ENCODE results near the gene PMM2.
A peak's percentile ranks its signal among the peaks of the same experiment; 100 is the strongest.

PMM2 gene

DNA sequence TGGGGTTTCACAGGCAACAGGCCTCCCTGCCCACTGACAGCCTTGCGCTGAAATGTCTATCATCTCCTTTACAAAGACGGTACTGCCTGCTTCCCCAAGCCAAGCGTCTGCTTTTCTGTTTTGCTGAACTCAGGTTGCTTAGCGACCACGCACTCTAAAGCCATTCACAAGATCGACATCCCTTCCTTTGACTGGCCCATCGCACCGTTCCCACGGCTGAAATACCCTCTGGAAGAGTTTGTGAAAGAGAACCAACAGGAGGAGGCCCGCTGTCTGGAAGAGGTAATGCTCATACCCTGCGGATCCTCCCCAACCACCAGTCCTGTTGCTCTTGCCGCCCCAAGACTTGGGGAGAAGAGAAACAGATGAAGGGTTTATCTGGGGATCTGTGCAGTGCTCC is 28.9 kb upstream of the PMM2 start:
- Histone ChIP-seq H2AK5ac (ENCODE audit: low read depth, low read length) (no peak overlapping the region), H3K9me3 (replicated peaks in 1 of 2; ENCODE audit: control insufficient read depth in 2 of 2, insufficient read depth in 1 of 2, low read depth in 1 of 2, low read length in 2 of 2) (no peaks in the 10 kb centered on the region), H2BK15ac (ENCODE audit: low read length) (no peak overlapping the region), H4K91ac (ENCODE audit: low read depth, low read length, poor library complexity) (no peak overlapping the region), H2BK12ac (ENCODE audit: low read length) (no peak overlapping the region), H2BK120ac (ENCODE audit: low read depth, low read length) (no peak overlapping the region), H3K79me1 (ENCODE audit: low read depth, low read length) (no peaks in the 10 kb centered on the region), H4K8ac (ENCODE audit: low read depth, low read length) (no peak overlapping the region), H2BK5ac (ENCODE audit: low read length) (no peak overlapping the region), H3K18ac (ENCODE audit: low read length) (peak overlapping the region; percentile 76), H3K4me2 (ENCODE audit: insufficient read depth, low read length, poor library complexity, severe bottlenecking) (peak overlapping the region; percentile 24), H3K14ac (ENCODE audit: low read length) (no peak overlapping the region), H3K4me3 (ENCODE audit: low read length in 2 of 2) (no peak overlapping the region), H3K27me3 (ENCODE audit: control insufficient read depth in 3 of 3, insufficient read depth in 3 of 3, low read depth in 1 of 3, low read length in 3 of 3) (no peaks in the 10 kb centered on the region), H3K36me3 (replicated peaks in 1 of 2; ENCODE audit: control insufficient read depth in 2 of 2, insufficient read depth in 2 of 2, low read length in 2 of 2) (peaks cover 0 to 64% of the 10 kb centered on the region in 2 donors), H3K4ac (ENCODE audit: low read length) (no peak overlapping the region), H3K9ac (ENCODE audit: low read depth, low read length, poor library complexity) (no peak overlapping the region), H2AFZ (ENCODE audit: low read length) (peak overlapping the region; percentile 9), H3K23ac (ENCODE audit: low read depth, low read length, poor library complexity) (no peak overlapping the region), H3K4me1 (ENCODE audit: control insufficient read depth in 2 of 2, insufficient read depth in 1 of 2, low read depth in 1 of 2, low read length in 2 of 2) (peaks cover 15 to 21% of the 10 kb centered on the region in 2 donors), H3K27ac (replicated peaks; ENCODE audit: low read length) (peak overlapping the region; percentile 77)
- WGBS, 2 donors (ENCODE audit: extremely low coverage in 2 of 2, insufficient read length in 2 of 2, insufficient replicate concordance in 1 of 2): no CpG with 5 or more reads among the region's 12 CpGs
- peak; percentile 78 for DNase-seq (ENCODE audit: low spot score)

DNA sequence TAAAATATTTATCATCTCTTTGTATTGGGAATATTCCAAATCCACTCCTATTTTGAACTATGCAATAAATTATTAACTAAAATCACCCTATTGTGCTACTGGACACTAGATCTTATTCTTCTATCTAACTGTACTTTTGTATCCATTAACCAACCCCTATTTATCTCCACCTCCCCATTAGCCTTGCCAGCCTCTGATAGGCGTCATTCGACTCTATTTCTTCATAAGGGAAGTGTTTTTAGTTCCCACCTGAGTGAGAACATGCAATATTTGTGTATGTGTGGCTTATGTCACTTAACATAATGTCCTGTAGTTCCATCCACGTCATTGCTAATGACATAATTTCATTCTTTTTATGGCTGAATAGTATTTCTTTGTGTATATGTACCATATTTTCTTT is 24.1 kb upstream of the PMM2 start:
- Histone ChIP-seq H2AK5ac (ENCODE audit: low read depth, low read length) (no peak overlapping the region), H3K36me3 (replicated peaks in 1 of 2; ENCODE audit: control insufficient read depth in 2 of 2, insufficient read depth in 2 of 2, low read length in 2 of 2) (peaks cover 0 to 81% of the 10 kb centered on the region in 2 donors), H3K27me3 (ENCODE audit: control insufficient read depth in 3 of 3, insufficient read depth in 3 of 3, low read depth in 1 of 3, low read length in 3 of 3) (no peaks in the 10 kb centered on the region), H3K14ac (ENCODE audit: low read length) (no peak overlapping the region), H3K23ac (ENCODE audit: low read depth, low read length, poor library complexity) (no peak overlapping the region), H3K4me2 (ENCODE audit: insufficient read depth, low read length, poor library complexity, severe bottlenecking) (no peak overlapping the region), H4K8ac (ENCODE audit: low read depth, low read length) (no peak overlapping the region), H3K4me1 (ENCODE audit: control insufficient read depth in 2 of 2, insufficient read depth in 1 of 2, low read depth in 1 of 2, low read length in 2 of 2) (peaks cover 3 to 4% of the 10 kb centered on the region in 2 donors), H2AFZ (ENCODE audit: low read length) (no peak overlapping the region), H2BK15ac (ENCODE audit: low read length) (no peak overlapping the region), H3K4me3 (ENCODE audit: low read length in 2 of 2) (no peak overlapping the region), H2BK5ac (ENCODE audit: low read length) (no peak overlapping the region), H3K9ac (ENCODE audit: low read depth, low read length, poor library complexity) (no peak overlapping the region), H2BK120ac (ENCODE audit: low read depth, low read length) (no peak overlapping the region), H3K4ac (ENCODE audit: low read length) (no peak overlapping the region), H3K18ac (ENCODE audit: low read length) (no peak overlapping the region), H3K27ac (replicated peaks; ENCODE audit: low read length) (no peak overlapping the region), H2BK12ac (ENCODE audit: low read length) (no peak overlapping the region), H3K9me3 (replicated peaks in 1 of 2; ENCODE audit: control insufficient read depth in 2 of 2, insufficient read depth in 1 of 2, low read depth in 1 of 2, low read length in 2 of 2) (peaks cover 0 to 2% of the 10 kb centered on the region in 2 donors), H3K79me1 (ENCODE audit: low read depth, low read length) (no peaks in the 10 kb centered on the region), H4K91ac (ENCODE audit: low read depth, low read length, poor library complexity) (no peak overlapping the region)
- no CpG with 5 or more reads among the region's 3 CpGs for WGBS, 2 donors (ENCODE audit: extremely low coverage in 2 of 2, insufficient read length in 2 of 2, insufficient replicate concordance in 1 of 2)
- DNase-seq (ENCODE audit: low spot score): no peak

DNA sequence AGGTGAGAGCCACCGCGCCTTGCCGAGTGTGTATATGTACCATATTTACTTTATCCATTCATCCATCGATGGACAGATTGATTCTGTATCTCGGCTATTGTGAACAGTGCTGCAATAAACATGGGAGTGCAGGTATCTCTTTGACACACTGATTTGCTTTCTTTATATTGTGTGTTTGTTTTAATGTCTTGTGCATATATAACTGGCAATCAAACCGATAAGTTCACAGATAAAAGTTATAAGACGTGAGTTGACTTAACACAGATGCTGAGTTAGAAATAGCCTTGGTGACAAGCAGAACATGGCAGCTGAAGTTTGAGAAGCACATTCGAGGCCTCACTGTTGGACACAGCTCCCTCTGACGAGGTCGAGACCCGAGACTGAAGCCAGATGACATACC is 23.4 kb upstream of the PMM2 start:
- H2AFZ ChIP-seq (ENCODE audit: low read length): no peak overlapping the region
- DNase-seq (ENCODE audit: low spot score): no peak
- no CpG with 5 or more reads among the region's 11 CpGs for WGBS, 2 donors (ENCODE audit: extremely low coverage in 2 of 2, insufficient read length in 2 of 2, insufficient replicate concordance in 1 of 2)
- no peaks in the 10 kb centered on the region for H3K79me1 ChIP-seq (ENCODE audit: low read depth, low read length)
- no peak overlapping the region for H3K4me3 ChIP-seq (ENCODE audit: low read length in 2 of 2)
- H3K4ac ChIP-seq (ENCODE audit: low read length): no peak overlapping the region
- H4K91ac ChIP-seq (ENCODE audit: low read depth, low read length, poor library complexity): no peak overlapping the region
- no peak overlapping the region for H3K14ac ChIP-seq (ENCODE audit: low read length)
- H3K9me3 ChIP-seq (replicated peaks in 1 of 2; ENCODE audit: control insufficient read depth in 2 of 2, insufficient read depth in 1 of 2, low read depth in 1 of 2, low read length in 2 of 2): peaks cover 0 to 2% of the 10 kb centered on the region in 2 donors
- H4K8ac ChIP-seq (ENCODE audit: low read depth, low read length): no peak overlapping the region
- H3K23ac ChIP-seq (ENCODE audit: low read depth, low read length, poor library complexity): no peak overlapping the region
- H3K4me2 ChIP-seq (ENCODE audit: insufficient read depth, low read length, poor library complexity, severe bottlenecking): no peak overlapping the region
- no peaks in the 10 kb centered on the region for H3K27me3 ChIP-seq (ENCODE audit: control insufficient read depth in 3 of 3, insufficient read depth in 3 of 3, low read depth in 1 of 3, low read length in 3 of 3)
- no peak overlapping the region for H2BK12ac ChIP-seq (ENCODE audit: low read length)
- H3K18ac ChIP-seq (ENCODE audit: low read length): no peak overlapping the region
- no peak overlapping the region for H3K9ac ChIP-seq (ENCODE audit: low read depth, low read length, poor library complexity)
- no peak overlapping the region for H2AK5ac ChIP-seq (ENCODE audit: low read depth, low read length)
- H2BK5ac ChIP-seq (ENCODE audit: low read length): no peak overlapping the region
- H3K4me1 ChIP-seq (ENCODE audit: control insufficient read depth in 2 of 2, insufficient read depth in 1 of 2, low read depth in 1 of 2, low read length in 2 of 2): no peaks in the 10 kb centered on the region
- no peak overlapping the region for H3K27ac ChIP-seq (replicated peaks; ENCODE audit: low read length)
- peaks cover 0 to 83% of the 10 kb centered on the region in 2 donors for H3K36me3 ChIP-seq (replicated peaks in 1 of 2; ENCODE audit: control insufficient read depth in 2 of 2, insufficient read depth in 2 of 2, low read length in 2 of 2)
- H2BK15ac ChIP-seq (ENCODE audit: low read length): no peak overlapping the region
- no peak overlapping the region for H2BK120ac ChIP-seq (ENCODE audit: low read depth, low read length)

DNA sequence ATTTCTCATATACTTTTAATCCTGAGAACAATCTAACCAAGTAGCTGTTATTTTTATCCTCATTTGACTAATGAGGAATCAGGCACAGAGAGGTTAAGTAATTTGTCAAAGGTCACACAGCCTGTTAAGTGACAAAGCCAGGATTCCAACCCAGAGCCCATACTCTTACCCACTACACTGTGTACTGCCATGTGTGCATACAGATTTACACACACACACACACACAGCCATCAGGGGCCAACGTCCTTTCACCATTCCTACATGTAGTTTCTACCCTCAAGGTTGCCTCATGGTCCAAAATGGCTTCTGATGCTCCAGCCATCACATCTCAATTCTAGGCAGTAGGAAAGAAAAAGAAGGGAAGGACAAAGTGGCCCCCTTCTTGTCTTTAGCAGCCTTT is 22.3 kb upstream of the PMM2 start:
- H3K9me3 ChIP-seq (replicated peaks in 1 of 2; ENCODE audit: control insufficient read depth in 2 of 2, insufficient read depth in 1 of 2, low read depth in 1 of 2, low read length in 2 of 2): peaks cover 0 to 2% of the 10 kb centered on the region in 2 donors
- no peak overlapping the region for H3K4ac ChIP-seq (ENCODE audit: low read length)
- WGBS, 2 donors (ENCODE audit: extremely low coverage in 2 of 2, insufficient read length in 2 of 2, insufficient replicate concordance in 1 of 2): no CpG with 5 or more reads among the region's 1 CpG
- H3K9ac ChIP-seq (ENCODE audit: low read depth, low read length, poor library complexity): no peak overlapping the region
- H3K79me1 ChIP-seq (ENCODE audit: low read depth, low read length): no peaks in the 10 kb centered on the region
- H2AK5ac ChIP-seq (ENCODE audit: low read depth, low read length): no peak overlapping the region
- H3K18ac ChIP-seq (ENCODE audit: low read length): no peak overlapping the region
- DNase-seq (ENCODE audit: low spot score): no peak
- H3K27me3 ChIP-seq (ENCODE audit: control insufficient read depth in 3 of 3, insufficient read depth in 3 of 3, low read depth in 1 of 3, low read length in 3 of 3): no peaks in the 10 kb centered on the region
- no peak overlapping the region for H4K91ac ChIP-seq (ENCODE audit: low read depth, low read length, poor library complexity)
- no peak overlapping the region for H4K8ac ChIP-seq (ENCODE audit: low read depth, low read length)
- H2BK12ac ChIP-seq (ENCODE audit: low read length): no peak overlapping the region
- no peak overlapping the region for H3K14ac ChIP-seq (ENCODE audit: low read length)
- no peak overlapping the region for H3K4me2 ChIP-seq (ENCODE audit: insufficient read depth, low read length, poor library complexity, severe bottlenecking)
- no peak overlapping the region for H2BK5ac ChIP-seq (ENCODE audit: low read length)
- no peak overlapping the region for H3K23ac ChIP-seq (ENCODE audit: low read depth, low read length, poor library complexity)
- H2BK15ac ChIP-seq (ENCODE audit: low read length): no peak overlapping the region
- H3K4me3 ChIP-seq (ENCODE audit: low read length in 2 of 2): no peak overlapping the region
- no peak overlapping the region for H2BK120ac ChIP-seq (ENCODE audit: low read depth, low read length)
- no peak overlapping the region for H3K27ac ChIP-seq (replicated peaks; ENCODE audit: low read length)
- H3K4me1 ChIP-seq (ENCODE audit: control insufficient read depth in 2 of 2, insufficient read depth in 1 of 2, low read depth in 1 of 2, low read length in 2 of 2): no peaks in the 10 kb centered on the region
- peaks cover 0 to 88% of the 10 kb centered on the region in 2 donors for H3K36me3 ChIP-seq (replicated peaks in 1 of 2; ENCODE audit: control insufficient read depth in 2 of 2, insufficient read depth in 2 of 2, low read length in 2 of 2)
- H2AFZ ChIP-seq (ENCODE audit: low read length): no peak overlapping the region
